Ishikawa (cell line): Measurements from ENCODE around the gene WBP2.

Experiments used
- CEBPB ChIP-seq: IDR thresholded peaks from 2 replicates; pipeline ENCODE4 v1.6.1; 2012
- CREB1 ChIP-seq: IDR thresholded peaks from 2 replicates; pipeline ENCODE4 v1.6.1; 2012; ENCODE audit warnings: low read depth
- EGR1 ChIP-seq: IDR thresholded peaks from 2 replicates; pipeline ENCODE4 v1.6.1; 2012
- EP300 ChIP-seq: IDR thresholded peaks from 2 replicates; pipeline ENCODE4 v1.6.1; 2012; ENCODE audit warnings: borderline replicate concordance
- FOXM1 ChIP-seq: IDR thresholded peaks from 2 replicates; pipeline ENCODE4 v1.6.1; 2012; ENCODE audit warnings: low read depth, borderline replicate concordance
- MAX ChIP-seq: IDR thresholded peaks from 2 replicates; pipeline ENCODE4 v1.6.1; 2012
- NFIC ChIP-seq: IDR thresholded peaks from 2 replicates; pipeline ENCODE4 v1.6.1; 2012
- RAD21 ChIP-seq: IDR thresholded peaks from 2 replicates; pipeline ENCODE4 v1.6.1; 2012; ENCODE audit warnings: low read depth
- REST ChIP-seq: IDR thresholded peaks from 2 replicates; pipeline ENCODE4 v1.6.1; 2012; ENCODE audit warnings: low read depth, mild to moderate bottlenecking
- TAF1 ChIP-seq: IDR thresholded peaks from 2 replicates; pipeline ENCODE4 v1.6.1; 2012; ENCODE audit warnings: low read depth, mild to moderate bottlenecking
- TCF12 ChIP-seq: IDR thresholded peaks from 2 replicates; pipeline ENCODE4 v1.6.1; 2012; ENCODE audit warnings: low read depth
- TEAD4 ChIP-seq: IDR thresholded peaks from 2 replicates; pipeline ENCODE4 v1.6.1; 2012
- USF1 ChIP-seq: IDR thresholded peaks from 2 replicates; pipeline ENCODE4 v1.6.1; 2012
- YY1 ChIP-seq: IDR thresholded peaks from 2 replicates; pipeline ENCODE4 v1.6.1; 2012; ENCODE audit warnings: low read depth
- ZBTB7A ChIP-seq: IDR thresholded peaks from 2 replicates; pipeline ENCODE4 v1.6.1; 2012; ENCODE audit warnings: low read depth

Gene WBP2

GRCh38 chr17:75900691-75901533, 45.8 kb upstream of the WBP2 start:
- TF ChIP-seq ZBTB7A, result no peak
- TF ChIP-seq CEBPB, result no peak

- TF ChIP-seq TEAD4, result no peak
Observed at GRCh38 chr17:75899767-75900468, 44.8 kb upstream of the WBP2 start.

GRCh38 chr17:75899353-75899752, 44.2 kb upstream of the WBP2 start:
- TF ChIP-seq RAD21, result no peak
- TF ChIP-seq CREB1, result no peak
- TF ChIP-seq TEAD4, result no peak
- TF ChIP-seq YY1, result no peak
- no peak for TF ChIP-seq EGR1

GRCh38 chr17:75898791-75899190, 43.7 kb upstream of the WBP2 start:
- TF ChIP-seq USF1 (no peak), ZBTB7A (no peak), CREB1 (no peak), RAD21 (no peak), NFIC (no peak), TCF12 (no peak), REST (no peak), CEBPB (no peak), EP300 (no peak), FOXM1 (no peak), TEAD4 (no peak), YY1 (no peak), MAX (no peak), TAF1 (no peak), EGR1 (no peak)

GRCh38 chr17:75898065-75898464, 42.9 kb upstream of the WBP2 start:
- no peak for TF ChIP-seq EGR1
- TF ChIP-seq REST, result no peak
- no peak for TF ChIP-seq MAX
- TF ChIP-seq RAD21, result no peak
- no peak for TF ChIP-seq YY1
- no peak for TF ChIP-seq FOXM1
- TF ChIP-seq TCF12, result no peak
- TF ChIP-seq EP300, result no peak
- TF ChIP-seq TAF1, result no peak
- no peak for TF ChIP-seq USF1
- TF ChIP-seq NFIC, result no peak
- TF ChIP-seq TEAD4, result no peak
- no peak for TF ChIP-seq ZBTB7A
- no peak for TF ChIP-seq CREB1
- TF ChIP-seq CEBPB, result no peak
